MM.1S (cell line): ENCODE results near the gene C10orf67.

Source experiments
- DNase-seq: peaks from one replicate; pipeline ENCODE4 v3.0.0-alpha.2; 2015
- H2AFZ ChIP-seq: fragments of 300-600 bp; sonication (generic); 2 replicates; pipeline ENCODE4 v1.6.0; 2016; ENCODE audit warnings: antibody characterized with exemption, low read length
- H3F3A ChIP-seq: fragments of 300-600 bp; sonication (generic); 2 replicates; pipeline ENCODE4 v1.6.1; 2016; ENCODE audit warnings: mild to moderate bottlenecking, antibody characterized with exemption, low read length, moderate library complexity, mixed read lengths; ENCODE audit not compliant: insufficient read depth
- H3K27ac ChIP-seq: fragments of 300-600 bp; sonication (generic); 2 replicates; pipeline ENCODE4 v1.5.1; 2016; ENCODE audit warnings: mild to moderate bottlenecking, low read length
- H3K27me3 ChIP-seq: fragments of 300-600 bp; sonication (generic); replicated peaks from 2 replicates; pipeline ENCODE4 v1.6.0; 2016; ENCODE audit warnings: low read length; ENCODE audit not compliant: insufficient read depth
- H3K36me3 ChIP-seq: fragments of 300-600 bp; sonication (generic); replicated peaks from 2 replicates; pipeline ENCODE4 v1.6.1; 2016; ENCODE audit warnings: mild to moderate bottlenecking, low read length, mixed read lengths; ENCODE audit not compliant: insufficient read depth
- H3K4me1 ChIP-seq: fragments of 300-600 bp; sonication (generic); 2 replicates; pipeline ENCODE4 v1.6.1; 2016; ENCODE audit warnings: low read length, mixed read lengths
- H3K4me2 ChIP-seq: fragments of 300-600 bp; sonication (generic); 2 replicates; pipeline ENCODE4 v1.6.0; 2016; ENCODE audit warnings: low read depth, low read length
- H3K4me3 ChIP-seq: fragments of 300-600 bp; sonication (generic); 2 replicates; pipeline ENCODE4 v1.5.1; 2016; ENCODE audit warnings: low read length, mixed read lengths
- H3K79me2 ChIP-seq: fragments of 300-600 bp; sonication (generic); 2 replicates; pipeline ENCODE4 v1.6.1; 2016; ENCODE audit warnings: mixed run types, low read length, mixed read lengths
- H3K9ac ChIP-seq: fragments of 300-600 bp; sonication (generic); 2 replicates; pipeline ENCODE4 v1.6.1; 2016; ENCODE audit warnings: low read length, mixed read lengths
- H3K9me2 ChIP-seq: fragments of 300-600 bp; sonication (generic); replicated peaks from 2 replicates; pipeline ENCODE4 v1.6.1; 2016; ENCODE audit warnings: mild to moderate bottlenecking, low read length, mixed read lengths; ENCODE audit not compliant: insufficient read depth
- H3K9me3 ChIP-seq: fragments of 300-600 bp; sonication (generic); replicated peaks from 2 replicates; pipeline ENCODE4 v1.6.1; 2016; ENCODE audit warnings: mild to moderate bottlenecking, low read length, mixed read lengths; ENCODE audit not compliant: insufficient read depth
- H4K20me1 ChIP-seq: fragments of 300-600 bp; sonication (generic); 2 replicates; pipeline ENCODE4 v1.6.1; 2016; ENCODE audit warnings: mild to moderate bottlenecking, low read length, moderate library complexity, mixed read lengths; ENCODE audit not compliant: insufficient read depth
- CTCF ChIP-seq: fragments of 300-600 bp; sonication (generic); IDR thresholded peaks from 2 replicates; pipeline ENCODE4 v1.5.1; 2016; ENCODE audit warnings: antibody characterized with exemption, low read length, mixed read lengths
- EZH2 ChIP-seq: fragments of 300-600 bp; sonication (generic); optimal IDR thresholded peaks from 2 replicates; pipeline ENCODE3; 2017; ENCODE audit warnings: low read depth, mild to moderate bottlenecking, antibody characterized with exemption, low read length, mixed read lengths
- EZH2phosphoT487 ChIP-seq: fragments of 300-600 bp; sonication (generic); IDR thresholded peaks from 2 replicates; pipeline ENCODE4 v1.6.1; 2018; ENCODE audit warnings: antibody characterized with exemption, low read length

Gene C10orf67

GRCh38 chr10:23345861-23346260, 1.3 kb upstream of the C10orf67 start:
- Histone ChIP-seq H3K79me2 (no peaks in the 10 kb centered on the region), H3K4me1 (no peaks in the 10 kb centered on the region), H3K4me2 (no peak overlapping the region), H3K27me3 (no peaks in the 10 kb centered on the region), H2AFZ (no peak overlapping the region), H3F3A (no peaks in the 10 kb centered on the region), H3K4me3 (no peak overlapping the region), H3K9ac (no peak overlapping the region), H3K9me3 (no peaks in the 10 kb centered on the region), H3K9me2 (no peaks in the 10 kb centered on the region), H3K27ac (no peak overlapping the region), H4K20me1 (no peaks in the 10 kb centered on the region), H3K36me3 (no peaks in the 10 kb centered on the region)
- TF ChIP-seq EZH2 (no peak), CTCF (no peak), EZH2phosphoT487 (no peak)
- no peak for DNase-seq

- no peaks in the 10 kb centered on the region for H4K20me1 ChIP-seq
- H3K9me3 ChIP-seq: no peaks in the 10 kb centered on the region
- DNase-seq: no peak
- H3K4me3 ChIP-seq: peak overlapping the region; percentile 89; the same call in 1 of the 2 replicates
- no peaks in the 10 kb centered on the region for H3K4me1 ChIP-seq
- H3F3A ChIP-seq: no peaks in the 10 kb centered on the region
- H3K4me2 ChIP-seq: no peak overlapping the region
- H3K79me2 ChIP-seq: no peaks in the 10 kb centered on the region
- no peaks in the 10 kb centered on the region for H3K27me3 ChIP-seq
- H3K9ac ChIP-seq: no peak overlapping the region
- no peaks in the 10 kb centered on the region for H3K36me3 ChIP-seq
- TF ChIP-seq EZH2 (no peak), EZH2phosphoT487 (no peak), CTCF (no peak)
- H3K27ac ChIP-seq: no peak overlapping the region
- no peaks in the 10 kb centered on the region for H3K9me2 ChIP-seq
- no peak overlapping the region for H2AFZ ChIP-seq
Measured at GRCh38 chr10:23343591-23344240, 881 bp downstream of the C10orf67 start.

- no peaks in the 10 kb centered on the region for H3K9me2 ChIP-seq
- no peaks in the 10 kb centered on the region for H3K4me1 ChIP-seq
- H3K27ac ChIP-seq: no peak overlapping the region
- no peak for DNase-seq
- no peaks in the 10 kb centered on the region for H4K20me1 ChIP-seq
- no peak for TF ChIP-seq EZH2
- H3K79me2 ChIP-seq: no peaks in the 10 kb centered on the region
- no peaks in the 10 kb centered on the region for H3F3A ChIP-seq
- H3K27me3 ChIP-seq: no peaks in the 10 kb centered on the region
- H3K9ac ChIP-seq: no peak overlapping the region
- H3K4me3 ChIP-seq: no peak overlapping the region
- no peak overlapping the region for H3K4me2 ChIP-seq
- no peak overlapping the region for H2AFZ ChIP-seq
- no peaks in the 10 kb centered on the region for H3K36me3 ChIP-seq
- H3K9me3 ChIP-seq: no peaks in the 10 kb centered on the region
Measured at GRCh38 chr10:23342213-23342884, 2.2 kb downstream of the C10orf67 start.

- no peak for TF ChIP-seq EZH2phosphoT487
- no peak for TF ChIP-seq EZH2
- no peak for TF ChIP-seq CTCF
- Histone ChIP-seq H3K27me3 (no peaks in the 10 kb centered on the region), H3K36me3 (no peaks in the 10 kb centered on the region), H3K9ac (no peak overlapping the region), H3K4me3 (no peak overlapping the region), H3K27ac (no peak overlapping the region), H4K20me1 (no peaks in the 10 kb centered on the region), H3K79me2 (no peaks in the 10 kb centered on the region), H3K9me3 (no peaks in the 10 kb centered on the region), H3K9me2 (no peaks in the 10 kb centered on the region), H3K4me2 (no peak overlapping the region), H3F3A (no peaks in the 10 kb centered on the region), H3K4me1 (no peaks in the 10 kb centered on the region), H2AFZ (no peak overlapping the region)
- DNase-seq: no peak
Measured at GRCh38 chr10:23341004-23341403, 3.6 kb downstream of the C10orf67 start.
